Measurements from ENCODE around the gene MYOCD.

The MYOCD gene

GRCh38 chr17:12622726-12623125 lies 43.0 kb upstream of the MYOCD start:
- CTCF ChIA-PET, result interaction anchor here (0.7 kb wide), 1 partner anchor 459 kb away, joined by 3 read pairs; no protein-coding TSS in a partner anchor
- DNase-seq (ENCODE audit: extremely low spot score), result no peak
- POLR2A ChIA-PET, result no interaction called here

GRCh38 chr17:12623220-12623848 lies 42.4 kb upstream of the MYOCD start:
- TF ChIP-seq FOXK2 (IDR thresholded peaks at IDR 0.05), result no peak
- no peak for TF ChIP-seq FOXM1 (IDR thresholded peaks at IDR 0.05; ENCODE audit: borderline replicate concordance)
- no peak for TF ChIP-seq ARNT (IDR thresholded peaks at IDR 0.05)
- TF ChIP-seq, protein P1, sequence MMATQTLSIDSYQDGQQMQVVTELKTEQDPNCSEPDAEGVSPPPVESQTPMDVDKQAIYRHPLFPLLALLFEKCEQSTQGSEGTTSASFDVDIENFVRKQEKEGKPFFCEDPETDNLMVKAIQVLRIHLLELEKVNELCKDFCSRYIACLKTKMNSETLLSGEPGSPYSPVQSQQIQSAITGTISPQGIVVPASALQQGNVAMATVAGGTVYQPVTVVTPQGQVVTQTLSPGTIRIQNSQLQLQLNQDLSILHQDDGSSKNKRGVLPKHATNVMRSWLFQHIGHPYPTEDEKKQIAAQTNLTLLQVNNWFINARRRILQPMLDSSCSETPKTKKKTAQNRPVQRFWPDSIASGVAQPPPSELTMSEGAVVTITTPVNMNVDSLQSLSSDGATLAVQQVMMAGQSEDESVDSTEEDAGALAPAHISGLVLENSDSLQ (IDR thresholded peaks at IDR 0.05), result no peak
- no peak for TF ChIP-seq HDGF (IDR thresholded peaks at IDR 0.05; ENCODE audit: borderline replicate concordance)
- no peak for TF ChIP-seq ELF4 (IDR thresholded peaks at IDR 0.05)
- no peak for TF ChIP-seq CTBP1 (IDR thresholded peaks at IDR 0.05; ENCODE audit: borderline replicate concordance)
- no peak for TF ChIP-seq TARDBP (IDR thresholded peaks at IDR 0.05)
- no peak for TF ChIP-seq L3MBTL2 (conservative IDR thresholded peaks at IDR 0.05)
- no peak for TF ChIP-seq ZNF384 (IDR thresholded peaks at IDR 0.05)
- TF ChIP-seq SUZ12 (IDR thresholded peaks at IDR 0.05), result no peak
- TF ChIP-seq FOXA1 (IDR thresholded peaks at IDR 0.05), result no peak
- TF ChIP-seq NFRKB (IDR thresholded peaks at IDR 0.05), result no peak
- TF ChIP-seq SP1 (IDR thresholded peaks at IDR 0.05), result no peak
- no peak for TF ChIP-seq LEF1 (IDR thresholded peaks at IDR 0.05; ENCODE audit: borderline replicate concordance)
- no peak for TF ChIP-seq BHLHE40 (IDR thresholded peaks at IDR 0.05; ENCODE audit: borderline replicate concordance)
- ChIA-PET POLR2A (no interaction called here), CTCF (interaction anchor here (0.7 kb wide), 1 partner anchor 460 kb away, joined by 3 read pairs; no protein-coding TSS in a partner anchor)
- DNase-seq (ENCODE audit: extremely low spot score), result no peak

More at GRCh38 chr17:12622726-12623125, 43.0 kb upstream of the MYOCD start:
- no peak for TF ChIP-seq ELF4 (IDR thresholded peaks at IDR 0.05)
- no peak for TF ChIP-seq SUZ12 (IDR thresholded peaks at IDR 0.05)
- no peak for TF ChIP-seq L3MBTL2 (conservative IDR thresholded peaks at IDR 0.05)
- TF ChIP-seq HDGF (IDR thresholded peaks at IDR 0.05; ENCODE audit: borderline replicate concordance), result no peak
- TF ChIP-seq BHLHE40 (IDR thresholded peaks at IDR 0.05; ENCODE audit: borderline replicate concordance), result no peak
- TF ChIP-seq FOXK2 (IDR thresholded peaks at IDR 0.05), result no peak
- no peak for TF ChIP-seq NFRKB (IDR thresholded peaks at IDR 0.05)
- no peak for TF ChIP-seq ZNF384 (IDR thresholded peaks at IDR 0.05)
- no peak for TF ChIP-seq TARDBP (IDR thresholded peaks at IDR 0.05)
- TF ChIP-seq LEF1 (IDR thresholded peaks at IDR 0.05; ENCODE audit: borderline replicate concordance), result no peak

- DNase-seq (ENCODE audit: extremely low spot score), result no peak
- CTCF ChIA-PET, result no interaction called here
- POLR2A ChIA-PET, result no interaction called here
- TF ChIP-seq HDGF (IDR thresholded peaks at IDR 0.05; ENCODE audit: borderline replicate concordance), result no peak
- no peak for TF ChIP-seq FOXM1 (IDR thresholded peaks at IDR 0.05; ENCODE audit: borderline replicate concordance)
- TF ChIP-seq, protein P1 (IDR thresholded peaks at IDR 0.05), result no peak
- no peak for TF ChIP-seq ZNF384 (IDR thresholded peaks at IDR 0.05)
- no peak for TF ChIP-seq BHLHE40 (IDR thresholded peaks at IDR 0.05; ENCODE audit: borderline replicate concordance)
- no peak for TF ChIP-seq SUZ12 (IDR thresholded peaks at IDR 0.05)
- no peak for TF ChIP-seq TARDBP (IDR thresholded peaks at IDR 0.05)
- TF ChIP-seq FOXA1 (IDR thresholded peaks at IDR 0.05), result no peak
- TF ChIP-seq LEF1 (IDR thresholded peaks at IDR 0.05; ENCODE audit: borderline replicate concordance), result no peak
- no peak for TF ChIP-seq CTBP1 (IDR thresholded peaks at IDR 0.05; ENCODE audit: borderline replicate concordance)
- no peak for TF ChIP-seq FOXK2 (IDR thresholded peaks at IDR 0.05)
- no peak for TF ChIP-seq NFRKB (IDR thresholded peaks at IDR 0.05)
- no peak for TF ChIP-seq ELF4 (IDR thresholded peaks at IDR 0.05)
- TF ChIP-seq SP1 (IDR thresholded peaks at IDR 0.05), result no peak
These were observed 41.5 kb upstream of the MYOCD start for GRCh38 chr17:12624211-12624610.

DNA sequence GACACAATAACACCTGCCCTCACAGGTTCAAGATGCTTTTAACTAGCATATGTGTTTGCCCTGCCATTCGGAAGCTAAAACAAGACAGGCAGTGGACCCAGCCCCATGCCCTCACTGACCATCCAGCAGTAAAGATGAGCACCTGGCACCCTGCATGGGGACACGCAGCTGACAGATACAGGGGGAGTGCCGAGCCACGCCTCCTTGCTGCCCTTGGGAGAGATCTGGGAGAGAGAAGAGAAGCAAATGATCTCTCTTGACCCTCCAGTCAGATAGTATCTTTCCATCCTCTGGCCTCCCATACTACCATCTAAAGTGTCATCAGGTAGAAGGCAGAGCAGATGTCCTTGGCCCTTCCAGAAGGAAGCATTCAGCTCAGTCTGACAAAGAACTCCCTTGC lies 40.6 kb upstream of the MYOCD start:
- no peak for TF ChIP-seq FOXA1 (IDR thresholded peaks at IDR 0.05)
- TF ChIP-seq, protein P1 (IDR thresholded peaks at IDR 0.05), result no peak
- TF ChIP-seq LEF1 (IDR thresholded peaks at IDR 0.05; ENCODE audit: borderline replicate concordance), result no peak
- no peak for TF ChIP-seq FOXK2 (IDR thresholded peaks at IDR 0.05)
- TF ChIP-seq ELF4 (IDR thresholded peaks at IDR 0.05), result no peak
- TF ChIP-seq SUZ12 (IDR thresholded peaks at IDR 0.05), result no peak
- no peak for TF ChIP-seq BHLHE40 (IDR thresholded peaks at IDR 0.05; ENCODE audit: borderline replicate concordance)
- TF ChIP-seq CTBP1 (IDR thresholded peaks at IDR 0.05; ENCODE audit: borderline replicate concordance), result no peak
- TF ChIP-seq TARDBP (IDR thresholded peaks at IDR 0.05), result no peak
- no peak for TF ChIP-seq L3MBTL2 (conservative IDR thresholded peaks at IDR 0.05)
- no peak for TF ChIP-seq HDGF (IDR thresholded peaks at IDR 0.05; ENCODE audit: borderline replicate concordance)
- TF ChIP-seq ZNF384 (IDR thresholded peaks at IDR 0.05), result no peak
- DNase-seq (ENCODE audit: extremely low spot score), result no peak
- CTCF ChIA-PET, result interaction anchor here (0.6 kb wide), 1 partner anchor 15 kb away, joined by 3 read pairs; no protein-coding TSS in a partner anchor
- POLR2A ChIA-PET, result no interaction called here

DNA sequence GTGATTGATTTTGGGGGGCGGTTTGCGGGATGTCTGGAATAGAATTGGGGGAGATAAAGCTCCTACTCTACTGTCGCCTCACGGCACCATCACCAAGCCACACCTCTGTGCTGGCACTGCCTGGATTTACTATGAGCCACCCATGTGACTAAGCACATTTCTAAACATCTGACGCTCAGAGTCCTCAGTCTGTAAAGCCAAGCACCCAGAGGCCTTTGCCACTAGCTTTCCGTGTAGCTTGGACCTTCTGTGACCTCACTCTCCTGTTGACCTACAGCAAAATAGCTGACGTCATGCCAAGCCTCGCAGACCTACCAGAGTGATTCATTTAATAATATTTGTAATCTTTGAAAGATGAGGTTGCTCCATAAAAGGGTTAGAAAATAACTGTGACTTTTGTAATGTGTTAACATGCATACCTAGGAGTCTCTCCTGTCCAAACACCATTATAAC lies 38.5 kb upstream of the MYOCD start:
- TF ChIP-seq ZNF384 (IDR thresholded peaks at IDR 0.05), result no peak
- no peak for TF ChIP-seq L3MBTL2 (conservative IDR thresholded peaks at IDR 0.05)
- no peak for TF ChIP-seq HDGF (IDR thresholded peaks at IDR 0.05; ENCODE audit: borderline replicate concordance)
- no peak for TF ChIP-seq FOXK2 (IDR thresholded peaks at IDR 0.05)
- no peak for TF ChIP-seq LEF1 (IDR thresholded peaks at IDR 0.05; ENCODE audit: borderline replicate concordance)
- TF ChIP-seq NFRKB (IDR thresholded peaks at IDR 0.05), result no peak
- no peak for TF ChIP-seq CTBP1 (IDR thresholded peaks at IDR 0.05; ENCODE audit: borderline replicate concordance)
- TF ChIP-seq, protein P1 (IDR thresholded peaks at IDR 0.05), result no peak
- no peak for TF ChIP-seq SP1 (IDR thresholded peaks at IDR 0.05)
- no peak for TF ChIP-seq ELF4 (IDR thresholded peaks at IDR 0.05)
- no peak for TF ChIP-seq FOXA1 (IDR thresholded peaks at IDR 0.05)
- TF ChIP-seq SUZ12 (IDR thresholded peaks at IDR 0.05), result no peak
- TF ChIP-seq FOXM1 (IDR thresholded peaks at IDR 0.05; ENCODE audit: borderline replicate concordance), result no peak
- no peak for TF ChIP-seq TARDBP (IDR thresholded peaks at IDR 0.05)
- no peak for TF ChIP-seq BHLHE40 (IDR thresholded peaks at IDR 0.05; ENCODE audit: borderline replicate concordance)
- TF ChIP-seq ARNT (IDR thresholded peaks at IDR 0.05), result no peak
- DNase-seq (ENCODE audit: extremely low spot score), result no peak
- POLR2A ChIA-PET, result no interaction called here
- CTCF ChIA-PET, result no interaction called here
